Measurements from ENCODE around the gene TRPV2.

TRPV2 gene

DNA sequence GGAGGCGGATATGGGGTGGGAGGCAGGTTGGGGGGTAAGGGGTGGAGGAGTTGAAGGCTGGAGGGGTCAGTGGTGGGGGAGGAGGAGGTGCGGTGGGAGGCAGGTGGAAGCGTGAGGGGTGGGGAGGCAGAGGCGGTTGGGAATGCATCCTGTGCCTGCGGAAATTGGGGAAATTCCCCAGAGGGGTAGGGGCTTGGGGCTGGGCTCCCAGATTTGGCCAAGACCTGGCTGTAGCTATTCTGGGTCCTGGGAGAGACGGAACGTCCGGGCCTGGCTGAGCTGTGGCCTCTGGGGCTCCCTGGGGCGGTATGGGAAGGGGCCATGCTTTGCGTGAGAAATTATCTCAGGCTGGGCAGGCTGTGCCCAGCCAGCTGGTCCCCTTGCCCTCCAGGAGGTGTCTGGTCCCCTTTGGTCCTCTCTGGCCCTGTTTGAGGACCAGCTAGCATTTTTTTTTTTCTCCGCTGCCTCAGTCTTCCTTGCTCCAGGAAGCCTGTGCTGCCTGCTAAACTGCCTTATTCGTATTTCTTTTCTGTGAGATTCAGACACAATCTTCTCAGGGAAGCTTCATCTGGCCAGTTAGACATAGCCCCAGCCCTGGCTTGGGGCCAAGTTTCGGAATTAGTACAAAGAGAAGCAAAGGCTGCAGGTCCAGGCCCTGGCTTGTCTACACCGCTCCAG is 7.3 kb upstream of the TRPV2 start:
- DNase-seq (ENCODE audit: low spot score), result peak; percentile 84

DNA sequence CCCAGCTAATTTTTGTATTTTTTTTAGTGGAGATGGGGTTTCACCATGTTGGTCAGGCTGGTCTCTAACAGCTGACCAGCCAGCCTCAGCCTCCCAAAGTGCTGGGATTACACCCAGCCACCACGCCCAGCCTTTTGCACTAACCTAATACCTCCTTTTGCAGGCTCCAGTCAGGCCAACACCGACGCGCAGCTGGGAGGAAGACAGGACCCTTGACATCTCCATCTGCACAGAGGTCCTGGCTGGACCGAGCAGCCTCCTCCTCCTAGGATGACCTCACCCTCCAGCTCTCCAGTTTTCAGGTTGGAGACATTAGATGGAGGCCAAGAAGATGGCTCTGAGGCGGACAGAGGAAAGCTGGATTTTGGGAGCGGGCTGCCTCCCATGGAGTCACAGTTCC is 2.0 kb downstream of the TRPV2 start:
- DNase-seq (ENCODE audit: low spot score), result no peak

DNA sequence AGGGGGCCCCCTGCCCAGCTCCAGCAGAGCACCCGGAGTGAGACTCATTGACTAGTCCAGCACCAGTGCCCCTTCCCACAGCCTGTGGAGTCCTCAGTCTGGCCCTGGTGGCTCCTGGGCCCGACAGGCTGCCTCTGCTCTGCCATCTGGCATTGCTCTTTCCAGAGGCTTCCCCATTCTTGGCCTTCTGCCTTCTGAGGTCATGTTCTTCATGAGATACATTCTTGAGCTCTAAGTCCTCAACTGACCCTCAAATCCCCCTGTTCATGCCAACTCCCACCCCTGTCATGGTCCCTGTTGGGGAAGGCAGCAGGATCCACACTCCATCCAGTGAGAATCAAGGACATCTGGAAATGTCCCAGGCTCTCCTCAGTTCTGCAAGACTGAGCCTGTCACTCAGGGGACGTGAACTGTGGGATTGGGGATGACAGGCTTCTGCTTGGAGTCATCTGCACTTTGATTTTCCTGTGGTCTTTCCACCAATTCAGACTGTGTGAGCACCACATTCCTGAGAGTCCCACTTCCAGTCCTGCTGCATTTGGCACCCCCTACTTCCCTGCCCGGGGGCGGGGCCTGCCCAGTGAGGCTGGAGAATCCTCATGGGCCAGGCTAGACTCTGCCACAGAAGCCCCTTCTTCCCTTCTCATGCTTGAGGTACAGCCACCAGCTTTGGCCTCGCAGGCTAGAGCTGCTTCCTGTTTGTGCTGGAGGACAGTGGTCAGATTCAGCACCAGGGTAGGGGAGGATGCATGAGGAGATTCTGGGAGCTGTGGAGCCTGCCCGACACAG is 2.7 kb downstream of the TRPV2 start:
- no peak for DNase-seq (ENCODE audit: low spot score)

DNA sequence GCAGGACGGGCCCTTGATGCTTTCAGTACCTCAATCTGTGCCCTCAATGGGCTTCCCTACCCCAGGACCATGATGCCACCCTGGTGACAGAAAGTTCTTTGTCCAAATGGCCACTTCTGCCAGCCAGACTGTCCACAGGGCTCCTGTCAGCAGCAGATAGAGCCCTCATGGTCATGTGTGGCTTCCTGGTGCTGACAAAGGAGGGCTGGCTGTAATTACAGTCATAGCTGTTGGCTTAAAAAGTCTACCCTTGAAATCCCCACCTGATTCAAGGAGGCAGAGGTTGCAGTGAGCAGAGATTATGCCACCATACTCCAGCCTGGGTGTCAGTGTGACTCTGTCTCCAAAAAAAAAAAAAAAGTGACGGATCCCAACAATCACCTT is 3.3 kb downstream of the TRPV2 start:
- DNase-seq (ENCODE audit: low spot score), result no peak

DNA sequence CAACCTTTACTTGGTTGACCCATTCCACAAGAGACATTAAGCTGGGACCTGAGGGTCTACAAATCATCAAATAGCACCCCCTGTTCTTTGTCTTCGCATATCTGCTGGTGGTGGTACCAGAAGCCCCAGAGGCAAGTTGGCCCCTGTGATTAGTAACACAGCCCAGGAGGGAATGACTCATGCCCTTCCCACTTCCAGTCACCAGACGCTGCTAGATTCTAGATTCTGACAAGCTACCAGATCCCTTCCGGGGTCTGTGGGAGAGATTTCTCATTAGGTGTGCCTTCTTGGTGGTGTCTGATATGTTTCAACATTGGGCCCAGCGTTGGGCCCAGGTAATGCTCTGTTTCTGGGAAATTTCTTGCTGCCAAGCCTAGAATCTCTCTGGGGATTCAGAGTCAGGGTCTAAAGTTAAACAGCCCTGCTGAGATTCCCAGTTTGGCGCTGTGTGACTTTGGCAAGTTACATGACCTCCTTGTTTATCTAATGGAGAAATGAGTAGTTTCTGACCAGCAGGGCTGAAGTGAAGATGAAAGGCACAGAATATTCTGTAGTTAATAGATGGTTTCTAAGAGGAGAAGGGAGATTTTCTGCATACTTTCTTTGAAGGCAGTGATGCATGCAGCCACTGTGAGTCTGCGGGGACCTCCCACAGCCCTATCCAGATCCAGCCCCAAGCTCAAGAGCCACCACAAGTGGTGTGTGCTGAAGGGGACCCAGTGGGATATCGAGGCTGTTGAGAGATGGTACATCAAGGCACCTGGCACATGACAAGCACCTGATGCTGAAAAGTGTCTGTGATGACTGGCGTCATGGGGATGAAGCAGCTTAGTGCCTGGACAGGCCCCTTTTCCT is 3.9 kb downstream of the TRPV2 start:
- no peak for DNase-seq (ENCODE audit: low spot score)

DNA sequence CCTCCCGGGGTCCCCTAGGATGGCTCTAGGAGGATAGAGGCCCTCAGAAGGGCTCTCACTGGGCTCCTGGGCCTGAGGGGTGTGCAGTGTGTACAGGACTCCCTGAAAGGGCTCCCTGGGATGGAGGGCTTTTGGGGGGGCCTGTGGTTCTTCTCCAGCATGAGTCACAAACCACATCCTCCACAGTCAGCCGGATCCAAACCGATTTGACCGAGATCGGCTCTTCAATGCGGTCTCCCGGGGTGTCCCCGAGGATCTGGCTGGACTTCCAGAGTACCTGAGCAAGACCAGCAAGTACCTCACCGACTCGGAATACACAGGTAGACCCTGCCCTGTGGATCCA is 4.5 kb downstream of the TRPV2 start:
- DNase-seq (ENCODE audit: low spot score), result no peak

DNA sequence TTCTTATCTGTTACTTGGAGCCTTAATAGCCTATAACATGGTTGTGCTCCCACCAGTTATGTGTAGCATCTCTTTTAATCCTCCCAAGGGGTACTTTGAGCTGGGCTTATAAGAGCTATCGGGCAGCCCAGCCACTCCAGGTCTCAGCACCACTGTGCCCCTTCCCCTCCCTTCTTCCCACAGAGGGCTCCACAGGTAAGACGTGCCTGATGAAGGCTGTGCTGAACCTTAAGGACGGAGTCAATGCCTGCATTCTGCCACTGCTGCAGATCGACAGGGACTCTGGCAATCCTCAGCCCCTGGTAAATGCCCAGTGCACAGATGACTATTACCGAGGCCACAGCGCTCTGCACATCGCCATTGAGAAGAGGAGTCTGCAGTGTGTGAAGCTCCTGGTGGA is 7.0 kb downstream of the TRPV2 start:
- no peak for DNase-seq (ENCODE audit: low spot score)

DNA sequence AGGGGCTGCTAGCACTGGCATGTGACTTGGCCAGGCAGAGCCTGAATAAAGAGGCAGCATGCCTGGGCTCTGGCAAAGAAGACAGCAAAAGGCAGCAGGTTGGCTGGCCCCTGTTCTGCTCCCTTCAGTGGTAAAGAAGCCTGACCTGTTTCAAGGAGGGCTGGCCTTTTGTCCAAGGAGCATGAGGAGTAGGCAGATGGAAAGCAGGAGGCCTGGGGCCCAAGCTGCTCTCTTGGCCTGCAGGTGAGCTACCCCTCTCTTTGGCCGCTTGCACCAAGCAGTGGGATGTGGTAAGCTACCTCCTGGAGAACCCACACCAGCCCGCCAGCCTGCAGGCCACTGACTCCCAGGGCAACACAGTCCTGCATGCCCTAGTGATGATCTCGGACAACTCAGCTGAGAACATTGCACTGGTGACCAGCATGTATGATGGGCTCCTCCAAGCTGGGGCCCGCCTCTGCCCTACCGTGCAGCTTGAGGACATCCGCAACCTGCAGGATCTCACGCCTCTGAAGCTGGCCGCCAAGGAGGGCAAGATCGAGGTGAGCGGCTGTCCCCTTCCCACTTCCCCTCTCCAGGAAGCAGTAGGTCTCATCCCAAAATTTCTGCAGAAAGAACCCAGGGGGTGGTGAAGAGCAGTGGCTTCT is 8.0 kb downstream of the TRPV2 start:
- peak; percentile 91 for DNase-seq (ENCODE audit: low spot score)

DNA sequence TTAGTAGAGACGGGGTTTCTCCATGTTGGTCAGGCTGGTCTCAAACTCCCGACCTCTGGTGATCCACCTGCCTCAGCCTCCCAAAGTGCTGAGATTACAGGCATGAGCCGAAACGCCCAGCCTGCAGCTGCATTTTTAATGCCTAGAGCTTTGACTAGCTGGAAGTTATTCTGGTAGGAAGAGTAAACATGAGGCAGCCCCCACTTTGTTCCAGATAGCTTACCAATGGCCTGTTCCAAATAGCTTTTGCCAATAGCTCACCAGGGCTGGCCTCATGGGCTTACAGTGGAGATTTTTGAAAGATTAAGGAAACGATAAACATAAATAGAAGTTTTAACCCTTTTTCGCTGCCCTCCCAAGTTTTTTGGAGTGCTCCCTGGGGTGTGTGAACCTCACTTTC is 9.8 kb downstream of the TRPV2 start:
- no peak for DNase-seq (ENCODE audit: low spot score)

DNA sequence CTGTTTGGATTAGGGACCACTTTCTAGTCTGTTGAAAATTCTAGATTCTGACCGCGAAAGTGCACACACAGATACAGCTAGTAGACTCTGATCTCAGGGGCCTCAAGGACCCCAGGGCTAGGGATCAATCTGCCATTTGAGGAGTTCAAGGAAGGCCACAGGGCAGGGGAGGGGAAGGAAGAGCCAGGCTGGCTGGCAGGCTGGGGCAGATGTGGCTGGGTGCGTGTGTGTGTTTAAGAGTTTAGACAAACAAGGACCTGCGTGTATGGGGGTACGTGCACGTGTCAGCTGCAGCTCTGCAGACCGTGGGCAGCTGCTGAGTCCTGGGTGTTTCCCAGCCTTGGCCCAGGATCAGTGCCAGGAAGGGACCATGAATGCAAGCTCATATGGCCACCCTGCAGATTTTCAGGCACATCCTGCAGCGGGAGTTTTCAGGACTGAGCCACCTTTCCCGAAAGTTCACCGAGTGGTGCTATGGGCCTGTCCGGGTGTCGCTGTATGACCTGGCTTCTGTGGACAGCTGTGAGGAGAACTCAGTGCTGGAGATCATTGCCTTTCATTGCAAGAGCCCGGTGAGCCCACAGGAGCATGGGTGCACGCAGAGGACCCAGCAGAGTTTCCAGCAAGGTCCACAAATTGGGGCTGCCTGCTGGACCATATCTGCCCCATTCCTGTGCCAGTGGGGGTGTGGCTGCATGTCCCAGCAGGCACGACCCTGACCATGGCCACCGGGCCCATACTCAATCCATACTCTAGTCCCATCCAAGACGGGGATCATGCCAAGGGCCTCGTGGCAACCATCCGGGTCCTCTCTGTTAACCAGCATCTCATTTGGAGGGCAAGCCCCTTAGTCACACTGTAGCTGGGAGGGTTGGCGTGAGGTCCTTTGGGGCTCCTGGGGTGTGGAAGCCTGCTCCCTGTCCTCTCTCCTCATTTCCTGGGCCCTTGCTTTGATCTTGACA is 10.6 kb downstream of the TRPV2 start:
- DNase-seq (ENCODE audit: low spot score), result no peak

DNA sequence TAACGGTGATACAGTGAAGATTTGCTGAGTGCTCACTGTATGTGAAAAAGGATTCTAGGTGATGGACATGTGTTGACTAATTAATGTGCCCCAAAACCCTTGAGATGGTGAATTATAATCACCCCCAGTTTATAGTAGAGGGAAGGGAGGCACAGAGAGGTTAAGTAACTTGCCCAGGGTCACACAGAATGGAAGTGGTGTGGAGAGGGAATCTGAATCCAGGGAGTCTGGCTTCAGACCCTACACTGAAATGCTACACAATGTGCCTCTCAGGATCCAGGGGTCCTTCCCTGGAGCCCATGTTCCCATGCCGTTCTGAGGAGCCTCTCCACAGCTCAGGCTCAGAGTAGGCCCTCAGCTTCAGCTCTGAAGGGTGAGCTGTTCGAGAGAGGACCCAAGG is 11.6 kb downstream of the TRPV2 start:
- no peak for DNase-seq (ENCODE audit: low spot score)

DNA sequence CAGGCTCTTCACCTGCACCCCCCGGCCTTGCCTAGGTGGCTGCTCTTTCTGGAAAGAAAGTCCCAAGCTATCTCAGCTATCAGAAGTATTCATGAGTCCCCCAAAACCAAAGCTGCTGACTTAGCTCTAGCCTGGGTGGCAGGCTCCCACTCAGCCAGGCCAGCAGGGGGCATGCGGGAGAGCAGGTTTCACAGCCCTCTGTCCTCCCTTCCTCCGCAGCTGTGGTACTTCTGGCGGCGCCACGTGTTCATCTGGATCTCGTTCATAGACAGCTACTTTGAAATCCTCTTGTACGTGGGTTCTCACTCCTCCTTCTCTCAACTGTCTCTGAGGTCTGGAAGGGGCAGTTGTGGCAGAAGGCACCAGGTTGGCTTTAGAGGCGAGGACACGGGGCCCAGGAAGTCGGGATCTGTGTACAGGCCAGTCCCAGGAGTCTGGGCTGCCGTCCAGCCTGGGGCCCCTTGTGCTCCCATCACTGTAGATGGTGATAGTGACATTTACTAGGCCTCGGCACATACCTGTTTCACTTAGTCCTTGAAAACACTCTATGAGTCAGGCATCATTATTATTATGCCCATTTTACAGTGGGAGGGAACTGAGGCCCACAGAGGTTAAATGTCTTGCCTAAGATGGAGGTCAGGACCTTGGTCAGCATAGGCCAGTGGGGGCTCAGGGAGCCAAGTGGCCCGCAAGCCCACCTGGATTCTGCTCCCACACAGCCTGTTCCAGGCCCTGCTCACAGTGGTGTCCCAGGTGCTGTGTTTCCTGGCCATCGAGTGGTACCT is 12.9 kb downstream of the TRPV2 start:
- DNase-seq (ENCODE audit: low spot score), result no peak

DNA sequence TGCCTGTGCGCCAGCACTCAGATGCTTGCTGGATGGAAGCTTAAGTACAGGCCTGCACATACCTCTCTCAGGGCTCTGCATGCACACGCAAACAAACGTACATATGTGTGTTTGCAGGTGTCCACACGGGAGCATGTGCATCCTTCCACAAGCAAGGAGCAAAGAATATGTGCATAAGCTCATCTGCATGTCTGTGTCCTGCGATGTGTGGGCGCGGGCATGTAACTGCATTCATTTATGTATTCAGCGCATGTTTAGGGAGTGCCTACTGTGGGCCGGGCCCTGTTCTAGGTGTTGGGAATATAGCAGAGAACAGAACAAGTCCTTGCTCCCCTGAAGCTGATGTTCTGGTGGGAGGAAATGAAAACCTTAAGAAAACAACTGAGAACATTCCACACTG is 13.7 kb downstream of the TRPV2 start:
- no peak for DNase-seq (ENCODE audit: low spot score)

DNA sequence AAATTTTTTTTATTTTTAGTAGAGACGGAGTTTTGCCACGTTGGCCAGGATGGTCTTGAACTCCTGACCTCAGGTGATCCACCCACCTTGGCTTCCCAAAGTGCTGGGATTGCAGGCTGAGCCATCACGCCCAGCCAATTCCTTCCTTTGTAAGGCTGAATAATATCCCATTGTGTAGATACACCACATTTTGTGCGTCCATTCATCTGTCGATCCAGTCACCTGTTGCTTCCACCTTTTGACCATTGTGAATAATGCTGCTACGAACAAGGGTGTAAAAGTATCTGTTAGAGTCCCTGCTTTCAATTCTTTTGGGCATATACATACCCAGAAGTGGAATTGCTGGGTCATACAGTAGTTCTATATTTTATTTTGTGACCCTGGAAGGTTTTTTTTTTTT is 15.3 kb downstream of the TRPV2 start:
- DNase-seq (ENCODE audit: low spot score), result no peak

DNA sequence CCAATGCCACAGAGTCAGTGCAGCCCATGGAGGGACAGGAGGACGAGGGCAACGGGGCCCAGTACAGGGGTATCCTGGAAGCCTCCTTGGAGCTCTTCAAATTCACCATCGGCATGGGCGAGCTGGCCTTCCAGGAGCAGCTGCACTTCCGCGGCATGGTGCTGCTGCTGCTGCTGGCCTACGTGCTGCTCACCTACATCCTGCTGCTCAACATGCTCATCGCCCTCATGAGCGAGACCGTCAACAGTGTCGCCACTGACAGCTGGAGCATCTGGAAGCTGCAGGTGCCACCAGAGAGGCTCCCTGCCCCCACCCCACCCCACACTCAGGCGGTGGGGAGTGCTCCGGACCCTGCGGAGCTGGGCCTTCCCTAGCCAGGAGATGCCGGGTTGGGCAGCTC is 16.6 kb downstream of the TRPV2 start:
- no peak for DNase-seq (ENCODE audit: low spot score)

DNA sequence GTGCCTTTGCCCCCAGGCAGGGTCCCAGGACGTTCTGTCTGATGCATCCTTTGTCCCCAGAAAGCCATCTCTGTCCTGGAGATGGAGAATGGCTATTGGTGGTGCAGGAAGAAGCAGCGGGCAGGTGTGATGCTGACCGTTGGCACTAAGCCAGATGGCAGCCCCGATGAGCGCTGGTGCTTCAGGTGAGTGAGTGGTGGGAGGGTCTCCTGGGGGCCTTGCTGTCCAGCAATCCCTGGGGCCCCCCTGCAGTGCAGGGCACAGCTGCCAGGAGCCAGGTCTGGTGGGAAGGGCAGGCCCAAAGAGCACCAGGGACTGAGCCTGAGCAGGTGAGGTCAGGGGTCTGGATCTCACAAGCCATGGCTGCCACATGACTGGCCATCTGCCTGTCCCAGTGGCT is 18.1 kb downstream of the TRPV2 start:
- no peak for DNase-seq (ENCODE audit: low spot score)

DNA sequence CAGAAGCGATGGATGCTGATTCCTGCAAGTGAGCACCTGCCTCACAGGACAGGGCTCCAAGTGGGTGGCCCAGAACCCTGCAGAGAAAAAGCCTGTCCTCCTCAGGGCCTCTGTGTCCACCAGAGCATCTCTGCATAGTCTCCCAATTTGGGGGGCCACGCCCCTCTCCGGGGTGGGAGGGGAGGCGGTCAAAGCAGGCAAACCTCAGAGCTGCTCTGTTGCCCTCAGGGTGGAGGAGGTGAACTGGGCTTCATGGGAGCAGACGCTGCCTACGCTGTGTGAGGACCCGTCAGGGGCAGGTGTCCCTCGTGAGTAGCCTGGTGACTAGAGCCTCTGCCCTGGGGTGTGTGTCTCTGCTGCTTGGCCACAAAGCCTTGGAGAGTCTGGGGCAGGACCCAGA is 19.3 kb downstream of the TRPV2 start:
- DNase-seq (ENCODE audit: low spot score), result no peak

DNA sequence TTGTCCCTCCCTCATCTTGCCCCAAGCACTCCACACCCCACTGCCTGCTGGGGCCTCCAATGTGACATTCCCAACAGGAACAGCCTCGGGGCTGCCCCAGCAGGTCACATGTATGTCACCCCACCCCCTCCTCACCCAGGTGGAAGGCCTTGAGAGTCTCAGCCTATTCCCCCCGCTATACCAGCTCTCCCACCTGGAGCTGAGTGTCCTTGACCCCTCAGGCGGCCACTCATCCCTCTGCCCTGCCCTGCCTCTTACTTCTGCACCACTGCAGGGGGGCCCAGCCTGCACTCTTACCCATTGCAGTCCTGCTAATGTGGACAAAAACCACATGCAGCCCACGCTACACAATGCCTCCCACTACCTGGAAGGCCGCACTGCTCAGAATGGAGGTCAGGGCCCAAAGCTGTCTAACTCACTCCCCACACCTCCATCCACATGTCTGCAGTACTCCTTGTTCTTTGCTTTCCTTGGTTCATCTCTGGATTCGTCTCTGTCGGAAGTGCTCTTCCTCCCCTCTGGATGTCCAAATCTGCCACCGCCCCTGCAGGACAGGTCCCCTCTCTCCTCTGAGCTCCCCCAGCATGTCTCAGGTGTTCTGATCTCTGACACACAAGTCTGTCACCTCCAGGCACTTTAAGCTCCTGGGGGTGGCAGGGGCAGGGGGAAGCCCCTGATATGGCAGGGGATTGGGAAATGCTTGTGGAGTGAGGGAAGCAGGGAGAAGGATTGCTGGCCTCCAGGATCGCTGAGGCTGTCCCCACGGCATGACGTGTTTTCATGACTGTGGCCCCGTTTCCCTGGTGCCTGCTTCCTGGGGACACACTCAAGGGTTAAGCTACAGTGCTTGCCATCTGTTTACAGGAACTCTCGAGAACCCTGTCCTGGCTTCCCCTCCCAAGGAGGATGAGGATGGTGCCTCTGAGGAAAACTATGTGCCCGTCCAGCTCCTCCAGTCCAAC is 20.8 kb downstream of the TRPV2 start:
- no peak for DNase-seq (ENCODE audit: low spot score)

DNA sequence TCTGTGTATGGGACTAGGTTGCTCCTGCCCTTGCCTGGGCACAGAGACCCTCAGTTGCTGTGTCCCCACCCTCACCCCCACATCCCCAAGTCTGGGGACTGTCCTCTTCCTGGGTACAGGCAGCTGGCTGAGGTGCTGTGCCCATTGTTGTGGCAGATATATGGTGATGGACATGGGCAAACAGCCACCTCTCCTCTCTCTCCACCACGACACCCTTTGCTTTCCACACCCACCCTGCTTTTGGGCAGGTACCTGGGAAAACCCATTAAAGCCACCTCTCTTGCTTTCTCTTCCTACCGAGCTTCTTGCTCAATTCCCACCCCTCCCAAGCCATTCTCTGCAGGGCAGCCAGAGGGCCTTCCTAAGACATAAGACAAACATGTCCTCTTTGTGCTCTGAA is 21.7 kb downstream of the TRPV2 start:
- DNase-seq (ENCODE audit: low spot score), result no peak

Measured in cerebellar cortex (tissue), 1 donor.